ENCODE data around the gene FASTKD2.

- TF ChIP-seq CTCF (IDR thresholded peaks at IDR 0.05) (no peak), POLR2A (IDR thresholded peaks at IDR 0.05) (no peak)
These were observed 38.1 kb upstream of the FASTKD2 start for GRCh38 chr2:206727287-206727686.

All from ovary (tissue), 3 donors.